ENCODE measurements around the gene ANKRD17.
"Not testable (repeated sequence)": the region's sequence is repeated elsewhere in the genome, so short reads cannot be mapped to it uniquely, and the experiment has no call there.

ANKRD17 gene

DNA sequence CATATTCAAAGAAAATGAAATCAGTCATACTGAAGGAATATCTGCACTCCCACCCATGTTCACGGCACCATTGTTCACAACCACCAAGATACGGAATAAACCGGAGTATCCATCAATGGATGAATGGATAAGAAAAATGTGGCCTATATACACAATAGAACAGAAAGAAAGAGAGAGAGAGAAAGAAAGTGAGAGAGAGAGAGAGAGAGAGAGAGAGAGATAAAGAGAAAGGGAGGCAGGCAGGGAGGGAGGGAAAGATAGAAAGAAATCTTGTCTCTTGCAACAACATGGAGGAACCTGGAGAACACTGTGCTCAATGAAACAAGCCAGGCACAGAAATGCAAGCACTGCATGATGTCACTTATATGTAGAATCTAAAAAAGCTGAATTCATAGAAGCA is 52.4 kb downstream of the ANKRD17 start:
- Histone ChIP-seq H3K4me1 (ENCODE audit: control insufficient read depth in 2 of 2, insufficient read depth in 2 of 2, low read length in 2 of 2) (peaks cover 0 to 4% of the 10 kb centered on the region in 2 donors), H3K9ac (ENCODE audit: low read depth in 1 of 2, low read length in 2 of 2) (no peak overlapping the region), H3K27ac (ENCODE audit: low read depth in 2 of 2, low read length in 2 of 2) (no peak overlapping the region), H3K4me3 (ENCODE audit: low read length in 2 of 2) (no peak overlapping the region), H3K27me3 (ENCODE audit: control insufficient read depth in 2 of 2, insufficient read depth in 2 of 2, low read length in 2 of 2) (no peaks in the 10 kb centered on the region), H3K36me3 (ENCODE audit: control insufficient read depth in 2 of 2, insufficient read depth in 2 of 2, low read length in 2 of 2) (no peaks in the 10 kb centered on the region), H3K9me3 (ENCODE audit: control insufficient read depth in 2 of 2, low read length in 2 of 2) (no peaks in the 10 kb centered on the region)

DNA sequence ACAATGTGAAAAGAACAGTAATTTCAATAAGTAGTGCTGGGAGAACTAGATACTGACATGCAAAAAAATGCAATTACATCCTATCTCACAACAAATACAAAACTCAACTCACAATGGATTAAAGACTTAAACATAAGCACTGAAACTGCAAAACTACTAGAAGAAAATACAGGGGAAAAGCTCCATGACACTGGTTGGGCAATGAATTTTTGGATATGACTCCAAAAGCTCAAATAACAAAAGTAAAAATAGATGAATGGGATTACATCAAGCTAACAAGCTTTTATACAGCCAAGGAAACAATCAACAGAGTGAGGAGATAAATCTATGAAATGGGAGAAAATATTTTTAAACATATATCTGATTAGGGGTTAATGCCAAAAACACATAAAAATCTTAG is 53.1 kb downstream of the ANKRD17 start:
- H3K27ac ChIP-seq (ENCODE audit: low read depth in 2 of 2, low read length in 2 of 2), result no peak overlapping the region
- H3K4me3 ChIP-seq (ENCODE audit: low read length in 2 of 2), result no peak overlapping the region
- H3K27me3 ChIP-seq (ENCODE audit: control insufficient read depth in 2 of 2, insufficient read depth in 2 of 2, low read length in 2 of 2), result no peaks in the 10 kb centered on the region
- H3K4me1 ChIP-seq (ENCODE audit: control insufficient read depth in 2 of 2, insufficient read depth in 2 of 2, low read length in 2 of 2), result peaks cover 0 to 2% of the 10 kb centered on the region in 2 donors
- H3K36me3 ChIP-seq (ENCODE audit: control insufficient read depth in 2 of 2, insufficient read depth in 2 of 2, low read length in 2 of 2), result no peaks in the 10 kb centered on the region
- no peak overlapping the region for H3K9ac ChIP-seq (ENCODE audit: low read depth in 1 of 2, low read length in 2 of 2)
- no peaks in the 10 kb centered on the region for H3K9me3 ChIP-seq (ENCODE audit: control insufficient read depth in 2 of 2, low read length in 2 of 2)

DNA sequence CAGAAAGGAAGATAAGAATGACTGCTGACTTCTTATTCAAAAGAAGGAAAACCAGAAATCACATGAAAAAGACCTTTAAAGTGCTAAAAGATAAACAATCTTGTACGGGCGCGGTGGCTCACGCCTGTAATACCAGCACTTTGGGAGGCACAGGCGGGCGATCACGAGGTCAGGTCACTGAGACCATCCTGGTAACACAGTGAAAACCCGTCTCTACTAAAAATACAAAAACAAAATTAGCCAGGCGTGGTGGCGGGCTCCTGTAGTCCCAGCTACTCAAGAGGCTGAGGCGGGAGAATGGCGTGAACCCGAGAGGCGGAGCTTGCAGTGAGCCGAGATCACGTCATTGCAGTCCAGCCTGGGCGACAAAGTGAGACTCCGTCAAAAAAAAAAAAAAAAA is 54.6 kb downstream of the ANKRD17 start:
- H3K9me3 ChIP-seq (ENCODE audit: control insufficient read depth in 2 of 2, low read length in 2 of 2); H3K27me3 ChIP-seq (ENCODE audit: control insufficient read depth in 2 of 2, insufficient read depth in 2 of 2, low read length in 2 of 2); H3K9ac ChIP-seq (ENCODE audit: low read depth in 1 of 2, low read length in 2 of 2); H3K4me3 ChIP-seq (ENCODE audit: low read length in 2 of 2); H3K4me1 ChIP-seq (ENCODE audit: control insufficient read depth in 2 of 2, insufficient read depth in 2 of 2, low read length in 2 of 2); H3K36me3 ChIP-seq (ENCODE audit: control insufficient read depth in 2 of 2, insufficient read depth in 2 of 2, low read length in 2 of 2); H3K27ac ChIP-seq (ENCODE audit: low read depth in 2 of 2, low read length in 2 of 2): not testable (repeated sequence)

DNA sequence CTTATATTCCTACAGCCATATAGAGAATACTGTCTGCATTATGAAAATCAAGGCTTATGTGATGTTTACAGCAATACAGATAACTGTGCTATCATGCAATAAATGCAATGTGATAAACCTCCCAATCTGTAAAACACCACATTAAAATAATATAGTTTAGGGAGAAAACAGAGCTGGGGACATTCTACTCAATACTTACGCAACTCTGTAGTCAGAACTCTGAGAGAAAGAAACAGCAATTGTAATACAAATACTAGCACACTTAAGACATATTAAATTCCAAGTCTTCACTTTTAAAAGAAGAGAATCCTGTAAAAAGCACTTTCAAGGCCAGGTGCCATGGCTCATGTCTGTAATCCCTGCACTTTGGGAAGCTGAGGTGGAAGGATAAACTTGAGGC is 61.4 kb downstream of the ANKRD17 start:
- Histone ChIP-seq H3K27me3 (ENCODE audit: control insufficient read depth in 2 of 2, insufficient read depth in 2 of 2, low read length in 2 of 2) (no peaks in the 10 kb centered on the region), H3K36me3 (ENCODE audit: control insufficient read depth in 2 of 2, insufficient read depth in 2 of 2, low read length in 2 of 2) (no peaks in the 10 kb centered on the region), H3K9me3 (ENCODE audit: control insufficient read depth in 2 of 2, low read length in 2 of 2) (no peaks in the 10 kb centered on the region), H3K4me1 (ENCODE audit: control insufficient read depth in 2 of 2, insufficient read depth in 2 of 2, low read length in 2 of 2) (no peaks in the 10 kb centered on the region), H3K4me3 (ENCODE audit: low read length in 2 of 2) (no peak overlapping the region), H3K27ac (ENCODE audit: low read depth in 2 of 2, low read length in 2 of 2) (no peak overlapping the region), H3K9ac (ENCODE audit: low read depth in 1 of 2, low read length in 2 of 2) (no peak overlapping the region)

DNA sequence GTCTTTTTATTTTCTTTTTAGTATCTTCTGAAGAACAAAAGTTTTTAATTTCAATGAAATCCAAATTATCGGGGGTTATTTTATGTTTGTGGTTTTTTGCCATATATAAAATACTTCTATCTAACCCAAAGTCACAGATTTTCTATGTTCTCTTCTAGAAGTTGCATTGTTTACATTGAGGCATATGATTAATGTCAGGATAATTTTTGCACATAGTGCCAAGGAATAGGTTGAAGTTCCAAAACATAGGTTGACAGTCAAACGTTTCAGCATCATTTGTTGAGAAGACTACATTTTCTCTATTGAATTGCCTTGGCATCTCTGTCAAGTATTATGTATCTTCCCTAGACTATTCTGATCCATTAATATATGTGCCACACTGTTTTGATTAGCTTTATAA is 64.5 kb downstream of the ANKRD17 start:
- H3K27me3 ChIP-seq (ENCODE audit: control insufficient read depth in 2 of 2, insufficient read depth in 2 of 2, low read length in 2 of 2), result no peaks in the 10 kb centered on the region
- no peak overlapping the region for H3K27ac ChIP-seq (ENCODE audit: low read depth in 2 of 2, low read length in 2 of 2)
- H3K9me3 ChIP-seq (ENCODE audit: control insufficient read depth in 2 of 2, low read length in 2 of 2), result no peaks in the 10 kb centered on the region
- no peaks in the 10 kb centered on the region for H3K4me1 ChIP-seq (ENCODE audit: control insufficient read depth in 2 of 2, insufficient read depth in 2 of 2, low read length in 2 of 2)
- H3K4me3 ChIP-seq (ENCODE audit: low read length in 2 of 2), result no peak overlapping the region
- H3K36me3 ChIP-seq (ENCODE audit: control insufficient read depth in 2 of 2, insufficient read depth in 2 of 2, low read length in 2 of 2), result no peaks in the 10 kb centered on the region
- no peak overlapping the region for H3K9ac ChIP-seq (ENCODE audit: low read depth in 1 of 2, low read length in 2 of 2)

DNA sequence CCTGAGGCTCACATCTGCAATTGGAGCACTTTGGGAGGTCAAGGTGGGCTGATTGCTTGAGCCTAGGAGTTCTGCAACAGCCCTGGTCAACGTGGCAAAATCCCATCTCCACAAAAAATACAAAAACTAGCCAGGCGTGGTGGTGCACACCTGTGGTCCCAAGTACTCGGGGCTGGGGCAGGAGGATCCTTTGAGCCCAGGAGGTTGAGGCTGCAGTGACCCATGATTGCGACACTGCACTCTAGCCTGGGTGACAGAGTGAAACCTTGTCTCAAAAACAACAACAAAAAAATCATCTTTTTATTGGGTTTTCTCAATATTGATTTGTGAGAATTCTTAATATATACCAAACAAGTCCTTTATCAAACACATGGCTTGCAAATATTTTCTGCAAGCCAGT is 64.9 kb downstream of the ANKRD17 start:
- H3K27ac ChIP-seq (ENCODE audit: low read depth in 2 of 2, low read length in 2 of 2), result no peak overlapping the region
- no peaks in the 10 kb centered on the region for H3K4me1 ChIP-seq (ENCODE audit: control insufficient read depth in 2 of 2, insufficient read depth in 2 of 2, low read length in 2 of 2)
- H3K36me3 ChIP-seq (ENCODE audit: control insufficient read depth in 2 of 2, insufficient read depth in 2 of 2, low read length in 2 of 2), result no peaks in the 10 kb centered on the region
- H3K27me3 ChIP-seq (ENCODE audit: control insufficient read depth in 2 of 2, insufficient read depth in 2 of 2, low read length in 2 of 2), result no peaks in the 10 kb centered on the region
- H3K9me3 ChIP-seq (ENCODE audit: control insufficient read depth in 2 of 2, low read length in 2 of 2), result no peaks in the 10 kb centered on the region
- no peak overlapping the region for H3K4me3 ChIP-seq (ENCODE audit: low read length in 2 of 2)
- H3K9ac ChIP-seq (ENCODE audit: low read depth in 1 of 2, low read length in 2 of 2), result no peak overlapping the region

DNA sequence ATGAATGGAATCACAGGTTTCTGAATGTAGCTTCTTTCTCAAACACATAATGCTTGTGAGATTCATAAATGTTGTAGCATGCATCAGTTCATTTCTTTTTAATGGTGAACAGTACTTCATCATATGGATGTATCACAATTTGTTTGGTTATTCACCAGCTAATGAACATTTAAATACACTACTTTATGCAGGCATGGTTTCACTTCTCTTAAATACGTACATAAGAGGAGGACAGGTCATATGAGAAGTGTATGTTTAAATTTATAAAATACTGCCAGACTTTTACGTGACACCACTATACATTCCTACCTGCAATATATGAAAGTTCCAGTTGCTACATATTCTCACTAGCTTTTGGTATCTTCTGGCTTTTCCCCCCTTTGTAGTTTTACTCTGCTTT is 65.4 kb downstream of the ANKRD17 start:
- H3K4me1 ChIP-seq (ENCODE audit: control insufficient read depth in 2 of 2, insufficient read depth in 2 of 2, low read length in 2 of 2), result no peaks in the 10 kb centered on the region
- no peaks in the 10 kb centered on the region for H3K9me3 ChIP-seq (ENCODE audit: control insufficient read depth in 2 of 2, low read length in 2 of 2)
- H3K36me3 ChIP-seq (ENCODE audit: control insufficient read depth in 2 of 2, insufficient read depth in 2 of 2, low read length in 2 of 2), result no peaks in the 10 kb centered on the region
- H3K27ac ChIP-seq (ENCODE audit: low read depth in 2 of 2, low read length in 2 of 2), result no peak overlapping the region
- no peak overlapping the region for H3K4me3 ChIP-seq (ENCODE audit: low read length in 2 of 2)
- no peaks in the 10 kb centered on the region for H3K27me3 ChIP-seq (ENCODE audit: control insufficient read depth in 2 of 2, insufficient read depth in 2 of 2, low read length in 2 of 2)
- no peak overlapping the region for H3K9ac ChIP-seq (ENCODE audit: low read depth in 1 of 2, low read length in 2 of 2)

DNA sequence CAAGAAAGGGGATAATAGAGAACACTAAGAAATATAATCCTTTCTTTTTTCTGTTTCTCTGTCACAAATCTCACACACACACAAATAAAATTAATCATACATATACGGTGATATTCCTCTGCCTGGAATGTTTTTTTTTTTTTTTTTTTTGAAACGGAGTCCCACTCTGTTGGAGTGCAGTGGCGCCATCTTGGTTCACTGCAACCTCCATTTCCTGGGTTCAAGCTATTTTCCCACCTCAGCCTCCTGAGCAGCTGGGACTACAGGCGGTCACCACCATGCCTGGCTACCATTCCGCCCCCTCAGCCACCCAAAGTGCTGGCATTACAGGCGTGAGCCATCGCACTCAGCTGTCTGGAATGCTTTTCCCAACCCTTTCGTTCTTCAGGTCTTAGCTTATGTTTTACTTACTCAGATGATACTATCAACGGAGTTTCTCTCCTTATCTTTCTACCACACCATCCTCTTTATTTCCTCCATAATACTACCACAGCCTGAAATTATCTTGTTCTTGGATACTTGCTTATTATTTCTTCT is 69.3 kb downstream of the ANKRD17 start:
- Histone ChIP-seq H3K27ac (ENCODE audit: low read depth in 2 of 2, low read length in 2 of 2) (no peak overlapping the region), H3K4me1 (ENCODE audit: control insufficient read depth in 2 of 2, insufficient read depth in 2 of 2, low read length in 2 of 2) (no peaks in the 10 kb centered on the region), H3K4me3 (ENCODE audit: low read length in 2 of 2) (no peak overlapping the region), H3K9me3 (ENCODE audit: control insufficient read depth in 2 of 2, low read length in 2 of 2) (no peaks in the 10 kb centered on the region), H3K36me3 (ENCODE audit: control insufficient read depth in 2 of 2, insufficient read depth in 2 of 2, low read length in 2 of 2) (no peaks in the 10 kb centered on the region), H3K9ac (ENCODE audit: low read depth in 1 of 2, low read length in 2 of 2) (no peak overlapping the region), H3K27me3 (ENCODE audit: control insufficient read depth in 2 of 2, insufficient read depth in 2 of 2, low read length in 2 of 2) (no peaks in the 10 kb centered on the region)

DNA sequence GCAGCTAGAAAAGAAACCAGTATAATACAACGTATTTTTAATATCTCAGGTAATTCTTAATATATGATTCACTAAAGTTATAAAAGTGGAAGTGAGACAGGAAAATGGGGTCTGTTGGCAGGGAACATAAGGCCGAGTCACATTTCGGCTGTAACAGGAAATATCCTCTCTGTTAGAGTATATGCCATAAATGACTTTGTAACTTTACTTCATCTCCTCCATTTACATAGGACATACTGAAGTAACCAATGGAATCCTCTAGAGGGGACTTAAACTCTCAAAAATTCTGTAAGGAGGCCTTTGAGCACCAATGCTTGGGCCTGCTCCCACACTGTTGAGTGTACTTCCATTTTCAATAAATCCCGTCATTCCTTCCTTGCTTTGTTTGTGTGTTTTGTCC is 71.3 kb downstream of the ANKRD17 start:
- H3K4me1 ChIP-seq (ENCODE audit: control insufficient read depth in 2 of 2, insufficient read depth in 2 of 2, low read length in 2 of 2), result no peaks in the 10 kb centered on the region
- no peak overlapping the region for H3K27ac ChIP-seq (ENCODE audit: low read depth in 2 of 2, low read length in 2 of 2)
- H3K9me3 ChIP-seq (ENCODE audit: control insufficient read depth in 2 of 2, low read length in 2 of 2), result no peaks in the 10 kb centered on the region
- H3K27me3 ChIP-seq (ENCODE audit: control insufficient read depth in 2 of 2, insufficient read depth in 2 of 2, low read length in 2 of 2), result no peaks in the 10 kb centered on the region
- no peak overlapping the region for H3K9ac ChIP-seq (ENCODE audit: low read depth in 1 of 2, low read length in 2 of 2)
- no peaks in the 10 kb centered on the region for H3K36me3 ChIP-seq (ENCODE audit: control insufficient read depth in 2 of 2, insufficient read depth in 2 of 2, low read length in 2 of 2)
- no peak overlapping the region for H3K4me3 ChIP-seq (ENCODE audit: low read length in 2 of 2)

DNA sequence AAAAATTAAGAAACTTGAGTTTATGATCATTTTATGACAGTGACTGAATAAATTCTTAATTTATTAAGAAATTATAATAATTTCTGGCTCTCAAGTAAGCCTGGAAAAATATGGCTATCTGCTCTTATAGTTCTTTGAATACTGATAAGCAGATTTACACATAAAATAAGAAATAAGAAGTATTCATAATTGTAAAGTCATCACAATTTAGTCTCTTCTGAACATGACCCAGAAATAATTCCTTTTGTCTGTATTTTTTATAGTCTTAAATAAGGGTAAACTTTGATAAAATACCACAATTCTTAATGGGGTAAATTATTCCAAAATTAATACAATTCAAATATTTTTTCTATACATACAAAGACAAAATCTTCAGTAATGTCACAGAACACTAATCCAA is 72.7 kb downstream of the ANKRD17 start:
- no peaks in the 10 kb centered on the region for H3K9me3 ChIP-seq (ENCODE audit: control insufficient read depth in 2 of 2, low read length in 2 of 2)
- H3K27ac ChIP-seq (ENCODE audit: low read depth in 2 of 2, low read length in 2 of 2), result no peak overlapping the region
- peaks cover 0 to 1% of the 10 kb centered on the region in 2 donors for H3K4me1 ChIP-seq (ENCODE audit: control insufficient read depth in 2 of 2, insufficient read depth in 2 of 2, low read length in 2 of 2)
- H3K36me3 ChIP-seq (ENCODE audit: control insufficient read depth in 2 of 2, insufficient read depth in 2 of 2, low read length in 2 of 2), result no peaks in the 10 kb centered on the region
- no peaks in the 10 kb centered on the region for H3K27me3 ChIP-seq (ENCODE audit: control insufficient read depth in 2 of 2, insufficient read depth in 2 of 2, low read length in 2 of 2)
- H3K4me3 ChIP-seq (ENCODE audit: low read length in 2 of 2), result no peak overlapping the region
- H3K9ac ChIP-seq (ENCODE audit: low read depth in 1 of 2, low read length in 2 of 2), result no peak overlapping the region

DNA sequence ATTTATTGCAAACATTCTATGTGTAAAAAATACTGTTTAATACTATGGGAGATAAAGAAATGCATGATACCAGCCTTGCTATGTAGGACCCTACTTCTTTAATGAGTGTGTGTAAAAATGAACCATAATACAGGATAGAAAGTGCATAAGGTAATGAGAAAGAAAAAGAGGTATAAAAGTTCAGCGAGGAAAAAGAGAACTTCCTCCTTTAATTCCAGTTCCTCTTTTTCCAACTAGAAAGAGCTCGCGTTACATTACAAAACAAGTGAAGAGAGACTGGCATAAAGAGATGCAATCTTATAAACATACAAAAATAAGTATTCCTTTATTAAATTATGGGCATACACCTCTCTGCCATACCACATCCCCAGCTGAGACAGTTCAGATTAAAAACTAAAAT is 77.4 kb downstream of the ANKRD17 start:
- H3K27me3 ChIP-seq (ENCODE audit: control insufficient read depth in 2 of 2, insufficient read depth in 2 of 2, low read length in 2 of 2), result no peaks in the 10 kb centered on the region
- no peak overlapping the region for H3K4me3 ChIP-seq (ENCODE audit: low read length in 2 of 2)
- no peaks in the 10 kb centered on the region for H3K9me3 ChIP-seq (ENCODE audit: control insufficient read depth in 2 of 2, low read length in 2 of 2)
- H3K4me1 ChIP-seq (ENCODE audit: control insufficient read depth in 2 of 2, insufficient read depth in 2 of 2, low read length in 2 of 2), result peaks cover 0 to 5% of the 10 kb centered on the region in 2 donors
- H3K36me3 ChIP-seq (ENCODE audit: control insufficient read depth in 2 of 2, insufficient read depth in 2 of 2, low read length in 2 of 2), result peaks cover 5 to 9% of the 10 kb centered on the region in 2 donors
- no peak overlapping the region for H3K27ac ChIP-seq (ENCODE audit: low read depth in 2 of 2, low read length in 2 of 2)
- no peak overlapping the region for H3K9ac ChIP-seq (ENCODE audit: low read depth in 1 of 2, low read length in 2 of 2)
